Esophagus (tissue), 2 donors: ENCODE data around the gene PTBP2. TPM values are rescaled to one million over a fixed set of nuclear protein-coding genes. Genes with fewer than 3 reads are reported as not detected.

Source experiments
- H3K27ac ChIP-seq, 2 donors: one replicate each; pipeline ENCODE4 v1.5.1; 2013; ENCODE audit warnings: low read depth in 2 of 2, mild to moderate bottlenecking in 2 of 2, inconsistent platforms in 1 of 2, low read length in 1 of 2, moderate library complexity in 1 of 2
- H3K27me3 ChIP-seq, 2 donors: one replicate each; pipeline ENCODE4 v1.6.1; 2013; ENCODE audit warnings: low read length in 2 of 2, control low read depth in 1 of 2, mild to moderate bottlenecking in 1 of 2; ENCODE audit not compliant: insufficient read depth in 2 of 2, control insufficient read depth in 1 of 2
- H3K36me3 ChIP-seq, 2 donors: one replicate each; pipeline ENCODE4 v1.6.1; 2013; ENCODE audit warnings: low read length in 1 of 2; ENCODE audit not compliant: control insufficient read depth in 2 of 2, insufficient read depth in 2 of 2
- H3K4me1 ChIP-seq, 2 donors: one replicate each; pipeline ENCODE4 v1.6.1; 2013; ENCODE audit warnings: low read length in 1 of 2; ENCODE audit not compliant: control insufficient read depth in 2 of 2, insufficient read depth in 2 of 2
- H3K4me3 ChIP-seq, 2 donors: one replicate each; pipeline ENCODE4 v1.5.1; 2013; ENCODE audit warnings: low read length in 2 of 2, mild to moderate bottlenecking in 2 of 2, low read depth in 1 of 2, moderate library complexity in 1 of 2
- H3K9me3 ChIP-seq, 2 donors: one replicate each; pipeline ENCODE4 v1.6.1; 2013; ENCODE audit warnings: mild to moderate bottlenecking in 2 of 2, low read depth in 1 of 2, low read length in 1 of 2, moderate library complexity in 1 of 2; ENCODE audit not compliant: control insufficient read depth in 2 of 2, insufficient read depth in 1 of 2
- WGBS, 2 donors: extraction: QIAGEN DNeasy Blood & Tissue Kit; methylation state at CpG; one replicate each; pipeline ENCODE4 v1.1.7; 2013; 5-methylcytosine and 5-hydroxymethylcytosine counted together
- polyA plus RNA-seq, 2 donors: library from polyadenylated mRNA; stranded (reverse); fragments of 200-250 nt; gene quantifications; one replicate each; pipeline ENCODE4 v1.2.3, GENCODE V29; 2013
- donor health status: healthy with polysubstance abuse.
- donor health status: Bipolar disorder and iron deficiency.

PTBP2 gene
- 10 to 100 TPM in 1 of 2 donors, 1 to 10 TPM in 1; 8.3 to 18.2 TPM for polyA plus RNA-seq

- Histone ChIP-seq H3K27me3 (no peaks in the 10 kb centered on the region), H3K4me1 (no peaks in the 10 kb centered on the region), H3K9me3 (no peaks in the 10 kb centered on the region), H3K36me3 (no peaks in the 10 kb centered on the region), H3K27ac (peak within 1 kb of the TSS; percentile 85 to 89), H3K4me3 (peak within 1 kb of the TSS; percentile 77 to 88)
- WGBS, 2 donors: 0 to 1% methylated on average over 55 to 75 of the region's 75 CpGs
These were observed at the start of gene PTBP2 for GRCh38 chr1:96721416-96722160. PTBP2 (plus strand) TSS chr1:96721784; CDS start chr1:96721865, 81 bp downstream.

GRCh38 chr1:96674915-96675314 lies 46.7 kb upstream of the PTBP2 start:
- no peak overlapping the region for H3K27ac ChIP-seq
- 48 to 49% methylated on average over 1 of the region's 1 CpG for WGBS, 2 donors
- H3K27me3 ChIP-seq: no peaks in the 10 kb centered on the region
- H3K4me3 ChIP-seq: no peak overlapping the region
- peaks cover 0 to 2% of the 10 kb centered on the region in 2 donors for H3K9me3 ChIP-seq
- no peaks in the 10 kb centered on the region for H3K36me3 ChIP-seq
- H3K4me1 ChIP-seq: no peaks in the 10 kb centered on the region

- no peaks in the 10 kb centered on the region for H3K4me1 ChIP-seq
- 64 to 73% methylated on average over 6 of the region's 6 CpGs for WGBS, 2 donors
- H3K27ac ChIP-seq: no peak overlapping the region
- no peaks in the 10 kb centered on the region for H3K27me3 ChIP-seq
- H3K9me3 ChIP-seq: no peaks in the 10 kb centered on the region
- no peak overlapping the region for H3K4me3 ChIP-seq
- H3K36me3 ChIP-seq: no peaks in the 10 kb centered on the region
These were observed 39.5 kb upstream of the PTBP2 start for GRCh38 chr1:96682056-96682455.

GRCh38 chr1:96683931-96684330 lies 37.7 kb upstream of the PTBP2 start:
- no peaks in the 10 kb centered on the region for H3K27me3 ChIP-seq
- H3K36me3 ChIP-seq: no peaks in the 10 kb centered on the region
- no peak overlapping the region for H3K27ac ChIP-seq
- H3K4me3 ChIP-seq: no peak overlapping the region
- no peaks in the 10 kb centered on the region for H3K9me3 ChIP-seq
- H3K4me1 ChIP-seq: no peaks in the 10 kb centered on the region
- WGBS, 2 donors: 82 to 83% methylated on average over 2 of the region's 2 CpGs

- Histone ChIP-seq H3K9me3 (no peaks in the 10 kb centered on the region), H3K4me3 (no peak overlapping the region), H3K4me1 (no peaks in the 10 kb centered on the region), H3K36me3 (no peaks in the 10 kb centered on the region), H3K27me3 (no peaks in the 10 kb centered on the region), H3K27ac (no peak overlapping the region)
These were observed 36.8 kb upstream of the PTBP2 start for GRCh38 chr1:96684744-96685143.

- H3K4me1 ChIP-seq: no peaks in the 10 kb centered on the region
- no peak overlapping the region for H3K27ac ChIP-seq
- H3K4me3 ChIP-seq: no peak overlapping the region
- WGBS, 2 donors: 64 to 68% methylated on average over 1 of the region's 1 CpG
- no peaks in the 10 kb centered on the region for H3K9me3 ChIP-seq
- H3K27me3 ChIP-seq: no peaks in the 10 kb centered on the region
- no peaks in the 10 kb centered on the region for H3K36me3 ChIP-seq
These were observed 32.8 kb upstream of the PTBP2 start for GRCh38 chr1:96688767-96689166.

GRCh38 chr1:96695954-96696353 lies 25.6 kb upstream of the PTBP2 start:
- Histone ChIP-seq H3K4me3 (no peak overlapping the region), H3K27me3 (no peaks in the 10 kb centered on the region), H3K36me3 (no peaks in the 10 kb centered on the region), H3K9me3 (no peaks in the 10 kb centered on the region), H3K27ac (no peak overlapping the region), H3K4me1 (no peaks in the 10 kb centered on the region)
- WGBS, 2 donors: 88 to 92% methylated on average over 3 of the region's 3 CpGs

GRCh38 chr1:96698342-96698983 lies 23.1 kb upstream of the PTBP2 start:
- Histone ChIP-seq H3K9me3 (no peaks in the 10 kb centered on the region), H3K27ac (no peak overlapping the region), H3K4me3 (no peak overlapping the region), H3K36me3 (no peaks in the 10 kb centered on the region), H3K4me1 (no peaks in the 10 kb centered on the region), H3K27me3 (no peaks in the 10 kb centered on the region)
- WGBS, 2 donors: 69 to 70% methylated on average over 5 of the region's 5 CpGs

GRCh38 chr1:96703186-96703585 lies 18.4 kb upstream of the PTBP2 start:
- Histone ChIP-seq H3K9me3 (no peaks in the 10 kb centered on the region), H3K27me3 (no peaks in the 10 kb centered on the region), H3K36me3 (no peaks in the 10 kb centered on the region), H3K4me1 (no peaks in the 10 kb centered on the region), H3K27ac (no peak overlapping the region), H3K4me3 (no peak overlapping the region)
- 71 to 72% methylated on average over 1 of the region's 1 CpG for WGBS, 2 donors

- Histone ChIP-seq H3K27me3 (no peaks in the 10 kb centered on the region), H3K4me1 (no peaks in the 10 kb centered on the region), H3K4me3 (no peak overlapping the region), H3K36me3 (no peaks in the 10 kb centered on the region), H3K9me3 (no peaks in the 10 kb centered on the region), H3K27ac (no peak overlapping the region)
- WGBS, 2 donors: 90 to 93% methylated on average over 3 of the region's 3 CpGs
These were observed 14.6 kb upstream of the PTBP2 start for GRCh38 chr1:96707023-96707422.
